ENCODE measurements around the gene WNT8B. TPM values are rescaled to one million over a fixed set of nuclear protein-coding genes. Genes with fewer than 3 reads are reported as not detected.

WNT8B gene
- total RNA-seq, 1 donor from 2014 or later = not detected

DNA sequence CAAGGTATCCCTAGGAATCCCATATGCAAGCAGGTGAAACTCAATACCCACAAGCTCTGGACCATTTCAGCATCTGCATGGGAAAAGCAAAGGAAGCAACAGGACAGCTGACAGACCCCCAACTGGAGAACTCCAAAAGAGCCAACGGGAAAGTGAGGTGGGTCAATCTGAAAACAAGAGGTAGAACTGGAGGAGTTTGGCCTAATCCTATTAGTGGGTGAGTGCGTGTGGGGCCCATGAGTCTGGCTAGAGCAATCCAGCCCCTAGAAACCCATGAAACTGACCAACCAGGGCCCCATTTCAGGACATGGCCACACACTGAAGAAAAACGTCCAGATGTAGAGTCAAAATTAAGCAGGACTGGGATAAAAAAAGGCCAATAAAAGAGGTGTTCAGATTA lies 26.6 kb upstream of the WNT8B start:
- TF ChIP-seq, protein P1, sequence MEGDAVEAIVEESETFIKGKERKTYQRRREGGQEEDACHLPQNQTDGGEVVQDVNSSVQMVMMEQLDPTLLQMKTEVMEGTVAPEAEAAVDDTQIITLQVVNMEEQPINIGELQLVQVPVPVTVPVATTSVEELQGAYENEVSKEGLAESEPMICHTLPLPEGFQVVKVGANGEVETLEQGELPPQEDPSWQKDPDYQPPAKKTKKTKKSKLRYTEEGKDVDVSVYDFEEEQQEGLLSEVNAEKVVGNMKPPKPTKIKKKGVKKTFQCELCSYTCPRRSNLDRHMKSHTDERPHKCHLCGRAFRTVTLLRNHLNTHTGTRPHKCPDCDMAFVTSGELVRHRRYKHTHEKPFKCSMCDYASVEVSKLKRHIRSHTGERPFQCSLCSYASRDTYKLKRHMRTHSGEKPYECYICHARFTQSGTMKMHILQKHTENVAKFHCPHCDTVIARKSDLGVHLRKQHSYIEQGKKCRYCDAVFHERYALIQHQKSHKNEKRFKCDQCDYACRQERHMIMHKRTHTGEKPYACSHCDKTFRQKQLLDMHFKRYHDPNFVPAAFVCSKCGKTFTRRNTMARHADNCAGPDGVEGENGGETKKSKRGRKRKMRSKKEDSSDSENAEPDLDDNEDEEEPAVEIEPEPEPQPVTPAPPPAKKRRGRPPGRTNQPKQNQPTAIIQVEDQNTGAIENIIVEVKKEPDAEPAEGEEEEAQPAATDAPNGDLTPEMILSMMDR (IDR thresholded peaks at IDR 0.05; ENCODE audit: borderline replicate concordance) = no peak
- no peaks in the 10 kb centered on the region for H3K36me3 ChIP-seq
- H3K4me1 ChIP-seq = no peaks in the 10 kb centered on the region
- H3K9me3 ChIP-seq (replicated peaks) = no peaks in the 10 kb centered on the region
- H3K27me3 ChIP-seq (ENCODE audit: low read depth) = peaks cover 27% of the 10 kb centered on the region
- no peak for DNase-seq
- H3K27ac ChIP-seq (replicated peaks) = no peak overlapping the region
- H3K4me3 ChIP-seq = no peak overlapping the region
- intact Hi-C loops (cut with micrococcal nuclease) = no loop called here

DNA sequence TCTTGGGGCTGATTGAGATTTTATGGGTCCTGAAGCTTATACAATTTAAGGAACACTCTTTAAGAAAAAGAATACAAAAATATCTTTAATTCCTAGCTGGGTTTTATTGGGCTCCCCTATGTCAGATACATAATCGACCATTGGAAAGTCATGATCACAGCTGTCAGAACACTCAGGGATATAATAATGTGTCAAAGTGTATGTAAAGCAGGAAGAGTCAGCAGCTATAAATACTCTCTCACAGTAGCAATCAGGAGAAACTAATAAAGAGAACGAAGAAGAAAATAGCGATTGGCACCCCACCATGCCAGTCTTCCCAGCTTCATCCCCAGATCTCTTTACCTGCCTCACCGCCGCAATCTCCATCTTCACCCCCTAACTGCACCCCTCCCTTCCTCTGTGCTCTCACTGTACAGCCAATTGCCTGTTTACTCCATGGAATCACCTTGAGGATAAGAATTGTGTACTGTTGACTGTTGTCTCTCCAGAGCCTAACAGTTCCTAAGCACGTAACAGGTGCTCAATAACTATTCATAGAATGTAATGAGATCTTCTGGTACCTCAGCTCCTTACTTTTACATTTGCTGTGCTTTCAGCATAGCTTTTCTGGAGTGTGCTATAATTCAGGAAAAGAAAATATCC lies 24.0 kb upstream of the WNT8B start:
- intact Hi-C loops (cut with micrococcal nuclease) = no loop called here
- peaks cover 20% of the 10 kb centered on the region for H3K27me3 ChIP-seq (ENCODE audit: low read depth)
- DNase-seq = no peak
- H3K4me3 ChIP-seq = no peak overlapping the region
- TF ChIP-seq, protein P1 (IDR thresholded peaks at IDR 0.05; ENCODE audit: borderline replicate concordance) = no peak
- no peak overlapping the region for H3K27ac ChIP-seq (replicated peaks)
- H3K36me3 ChIP-seq = no peaks in the 10 kb centered on the region
- H3K9me3 ChIP-seq (replicated peaks) = no peaks in the 10 kb centered on the region
- H3K4me1 ChIP-seq = no peaks in the 10 kb centered on the region

DNA sequence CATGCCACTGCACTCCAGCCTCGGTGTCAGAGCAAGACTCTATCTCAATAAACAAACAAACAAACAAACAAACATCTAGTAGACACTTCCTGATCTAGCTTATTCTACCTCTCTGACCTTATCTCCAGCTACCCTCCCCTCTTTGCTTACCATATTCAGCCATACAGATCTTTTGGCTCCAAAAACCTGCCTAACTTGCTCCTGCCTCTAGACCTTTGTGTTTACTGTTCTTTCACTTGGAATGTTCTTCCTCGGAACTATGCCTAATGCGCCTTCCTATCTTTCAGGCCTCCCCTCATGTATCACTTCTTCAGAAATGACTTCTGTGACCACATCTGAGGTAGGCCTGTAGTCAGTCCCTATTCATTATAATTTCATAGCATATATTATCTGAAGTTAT lies 20.3 kb upstream of the WNT8B start:
- TF ChIP-seq, protein P1 (IDR thresholded peaks at IDR 0.05; ENCODE audit: borderline replicate concordance) = no peak
- DNase-seq = no peak
- Histone ChIP-seq H3K27ac (replicated peaks) (no peak overlapping the region), H3K4me3 (no peak overlapping the region), H3K27me3 (ENCODE audit: low read depth) (peaks cover 8% of the 10 kb centered on the region), H3K9me3 (replicated peaks) (peaks cover 7% of the 10 kb centered on the region), H3K4me1 (no peaks in the 10 kb centered on the region), H3K36me3 (no peaks in the 10 kb centered on the region)
- intact Hi-C loops (cut with micrococcal nuclease) = no loop called here

- peaks cover 32% of the 10 kb centered on the region for H3K27me3 ChIP-seq (ENCODE audit: low read depth)
- no peak overlapping the region for H3K4me3 ChIP-seq
- H3K36me3 ChIP-seq = no peaks in the 10 kb centered on the region
- no peaks in the 10 kb centered on the region for H3K4me1 ChIP-seq
- TF ChIP-seq, protein P1 (IDR thresholded peaks at IDR 0.05; ENCODE audit: borderline replicate concordance) = no peak
- intact Hi-C loops (cut with micrococcal nuclease) = no loop called here
- no peak overlapping the region for H3K27ac ChIP-seq (replicated peaks)
- no peak for DNase-seq
- H3K9me3 ChIP-seq (replicated peaks) = peaks cover 7% of the 10 kb centered on the region
Measured at GRCh38 chr10:100446130-100446761, 16.6 kb upstream of the WNT8B start.

DNA sequence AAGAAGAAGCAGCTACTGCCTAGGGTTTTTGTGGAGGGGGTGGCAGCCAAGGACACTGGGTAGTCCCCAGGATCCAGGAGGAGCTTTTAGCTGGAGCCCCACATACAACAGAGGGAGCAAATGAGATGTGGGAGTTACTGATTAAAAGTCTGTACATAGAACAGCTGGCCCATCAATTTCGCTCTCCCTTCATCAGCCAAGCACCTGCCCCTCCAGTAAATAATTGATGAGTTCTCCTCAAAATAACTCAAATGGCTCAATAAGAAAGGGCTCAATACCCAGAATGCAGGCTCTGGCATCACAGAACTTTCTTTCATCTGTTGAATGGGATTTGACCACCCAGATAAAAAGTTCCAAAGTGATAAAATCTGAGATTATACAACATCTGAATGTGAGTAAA lies 15.1 kb upstream of the WNT8B start:
- Histone ChIP-seq H3K27me3 (ENCODE audit: low read depth) (peaks cover 44% of the 10 kb centered on the region), H3K4me1 (no peaks in the 10 kb centered on the region)
- intact Hi-C loops (cut with micrococcal nuclease) = no loop called here

More for the DNA sequence above, 15.1 kb upstream of the WNT8B start:
- Histone ChIP-seq H3K36me3 (no peaks in the 10 kb centered on the region), H3K4me3 (no peak overlapping the region), H3K9me3 (replicated peaks) (peaks cover 7% of the 10 kb centered on the region), H3K27ac (replicated peaks) (no peak overlapping the region)
- TF ChIP-seq, protein P1 (IDR thresholded peaks at IDR 0.05; ENCODE audit: borderline replicate concordance) = no peak
- DNase-seq = no peak

All from left ventricle myocardium inferior (tissue), 1 donor.